ENCODE results near the gene SLC1A7. TPM values are rescaled to one million over a fixed set of nuclear protein-coding genes. Genes with fewer than 3 reads are reported as not detected.

The SLC1A7 gene
- total and polyA plus RNA-seq, 2 experiments from 2014 or later, result not detected

GRCh38 chr1:53083636-53084588 lies 58.5 kb downstream of the SLC1A7 start:
- no peak overlapping the region for H2AFZ ChIP-seq
- DNase-seq (ENCODE audit: low spot score) (no peak), ATAC-seq (no peak)
- Mint-ChIP-seq H3K36me3 (ENCODE audit: low read depth) (no peaks in the 10 kb centered on the region), H3K27me3 (ENCODE audit: insufficient read depth, low read depth, poor library complexity) (peaks cover 30% of the 10 kb centered on the region), H3K4me1 (peaks cover 22% of the 10 kb centered on the region), H3K27ac (no peak overlapping the region), H3K9me3 (no peaks in the 10 kb centered on the region), H3K4me3 (no peak overlapping the region)
- H3K4me2 ChIP-seq, result no peak overlapping the region
- H3K36me3 ChIP-seq (ENCODE audit: insufficient read depth), result no peaks in the 10 kb centered on the region
- no peaks in the 10 kb centered on the region; the same call in 1 of the 2 replicates for H3F3A ChIP-seq (replicated peaks; ENCODE audit: low read depth)
- no peak overlapping the region for H3K27ac ChIP-seq (ENCODE audit: low read depth)
- H3K4me3 ChIP-seq, result no peak overlapping the region
- TF ChIP-seq STAT1 (IDR thresholded peaks at IDR 0.05; ENCODE audit: unreplicated experiment), result no peak
- TF ChIP-seq ETS1 (IDR thresholded peaks at IDR 0.05), result no peak
- no peak for TF ChIP-seq JUNB (IDR thresholded peaks at IDR 0.05; ENCODE audit: unreplicated experiment)
- no peak for TF ChIP-seq ZNF462 (CRISPR knock-in tag; IDR thresholded peaks at IDR 0.05)
- TF ChIP-seq POLR2AphosphoS5 (IDR thresholded peaks at IDR 0.05; ENCODE audit: low read depth), result no peak
- TF ChIP-seq EZH2 (IDR thresholded peaks at IDR 0.05; ENCODE audit: low read depth, unreplicated experiment), result no peak
- no peak for TF ChIP-seq NANOG (IDR thresholded peaks at IDR 0.05; ENCODE audit: borderline replicate concordance)
- no peak for TF ChIP-seq REST (IDR thresholded peaks at IDR 0.05; ENCODE audit: unreplicated experiment)
- no peak for TF ChIP-seq CTCF (conservative IDR thresholded peaks at IDR 0.05; ENCODE audit: low read depth in 2 of 2)
- TF ChIP-seq ZNF114 (CRISPR knock-in tag; IDR thresholded peaks at IDR 0.05), result no peak
- TF ChIP-seq EZH2phosphoT487 (IDR thresholded peaks at IDR 0.05; ENCODE audit: unreplicated experiment), result no peak
- TF ChIP-seq ZNF331 (CRISPR knock-in tag; IDR thresholded peaks at IDR 0.05; ENCODE audit: low read depth), result no peak
- TF ChIP-seq CREB1 (CRISPR knock-in tag; IDR thresholded peaks at IDR 0.05; ENCODE audit: low read depth), result no peak
- no peaks in the 10 kb centered on the region for H3K4me1 ChIP-seq (ENCODE audit: insufficient read depth)
- no peaks in the 10 kb centered on the region for H3K27me3 ChIP-seq (ENCODE audit: insufficient read depth)
- no peaks in the 10 kb centered on the region for H3K79me2 ChIP-seq (replicated peaks; ENCODE audit: insufficient read depth)
- no peaks in the 10 kb centered on the region for H4K20me1 ChIP-seq (replicated peaks; ENCODE audit: insufficient read depth)
- no peaks in the 10 kb centered on the region for H3K9me2 ChIP-seq (ENCODE audit: insufficient read depth)
